NT2/D1 (cell line): ENCODE data around the gene IMP4.

Experiments used
- SUZ12 ChIP-seq: IDR thresholded peaks from 2 replicates; pipeline ENCODE4 v1.6.1; 2011; ENCODE audit not compliant: insufficient read length, insufficient read depth; ENCODE audit errors: extremely low read depth
- YY1 ChIP-seq: IDR thresholded peaks from 2 replicates; pipeline ENCODE4 v1.6.1; 2011; ENCODE audit not compliant: insufficient read length, insufficient read depth

DNA sequence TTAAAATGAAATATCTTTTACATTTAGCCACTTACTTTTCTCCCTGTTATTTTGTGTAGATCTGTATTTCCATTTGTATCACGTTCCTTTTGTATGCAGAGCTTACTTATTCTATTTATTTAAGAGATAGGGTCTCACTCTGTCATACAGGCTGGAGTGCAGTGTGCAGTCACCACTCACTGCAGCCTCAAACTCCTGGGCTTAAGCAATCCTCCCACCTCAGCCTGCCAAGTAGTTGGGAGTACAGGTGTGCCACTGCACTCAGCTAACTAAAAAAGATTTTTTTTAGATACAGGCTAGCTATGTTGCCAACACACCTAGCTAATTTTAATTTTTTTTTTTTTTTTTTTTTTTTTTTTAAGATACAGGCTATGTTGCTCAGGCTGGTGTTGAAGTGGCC, 24.0 kb downstream of the IMP4 start:
- no peak for TF ChIP-seq SUZ12
- TF ChIP-seq YY1, result no peak
